SK-N-MC (cell line): Measurements from ENCODE around the gene TMEM174.

Experiments used
- DNase-seq: peaks from one replicate; pipeline ENCODE4 v3.0.0-alpha.2; 2011; ENCODE audit warnings: low read depth, low spot score
- H3K27ac ChIP-seq: fragments of 200-600 bp; sonication (generic); 2 replicates; pipeline ENCODE4 v1.5.1; 2016; ENCODE audit warnings: mixed run types
- H3K36me3 ChIP-seq: fragments of 200-600 bp; sonication (generic); 2 replicates; pipeline ENCODE4 v1.6.1; 2017; ENCODE audit warnings: antibody characterized with exemption, low read length, mixed read lengths; ENCODE audit not compliant: insufficient read depth
- H3K4me3 ChIP-seq: fragments of 200-600 bp; sonication (generic); 2 replicates; pipeline ENCODE4 v1.5.1; 2016
- H3K9ac ChIP-seq: fragments of 200-600 bp; sonication (generic); 2 replicates; pipeline ENCODE4 v1.8.0; 2017; ENCODE audit warnings: mixed run types, mixed read lengths; ENCODE audit not compliant: insufficient read length
- H3K9me3 ChIP-seq: fragments of 200-600 bp; sonication (generic); 2 replicates; pipeline ENCODE4 v1.6.1; 2017; ENCODE audit warnings: low read depth, mild to moderate bottlenecking, antibody characterized with exemption, low read length, moderate library complexity, mixed read lengths
- EZH2 ChIP-seq: fragments of 200-600 bp; sonication (generic); IDR thresholded peaks from one replicate; pipeline ENCODE4 v1.6.1; 2017; ENCODE audit warnings: antibody characterized with exemption
- FOXP2 ChIP-seq: optimal IDR thresholded peaks from 2 replicates; pipeline ENCODE3; 2011; ENCODE audit warnings: mild to moderate bottlenecking, moderate library complexity; ENCODE audit not compliant: insufficient read depth; ENCODE audit errors: extremely low read length, control extremely low read depth
- POLR2AphosphoS5 ChIP-seq: IDR thresholded peaks from 2 replicates; pipeline ENCODE4 v1.6.1; 2012; ENCODE audit warnings: mild to moderate bottlenecking, low read depth, low read length, borderline replicate concordance

The TMEM174 gene

DNA sequence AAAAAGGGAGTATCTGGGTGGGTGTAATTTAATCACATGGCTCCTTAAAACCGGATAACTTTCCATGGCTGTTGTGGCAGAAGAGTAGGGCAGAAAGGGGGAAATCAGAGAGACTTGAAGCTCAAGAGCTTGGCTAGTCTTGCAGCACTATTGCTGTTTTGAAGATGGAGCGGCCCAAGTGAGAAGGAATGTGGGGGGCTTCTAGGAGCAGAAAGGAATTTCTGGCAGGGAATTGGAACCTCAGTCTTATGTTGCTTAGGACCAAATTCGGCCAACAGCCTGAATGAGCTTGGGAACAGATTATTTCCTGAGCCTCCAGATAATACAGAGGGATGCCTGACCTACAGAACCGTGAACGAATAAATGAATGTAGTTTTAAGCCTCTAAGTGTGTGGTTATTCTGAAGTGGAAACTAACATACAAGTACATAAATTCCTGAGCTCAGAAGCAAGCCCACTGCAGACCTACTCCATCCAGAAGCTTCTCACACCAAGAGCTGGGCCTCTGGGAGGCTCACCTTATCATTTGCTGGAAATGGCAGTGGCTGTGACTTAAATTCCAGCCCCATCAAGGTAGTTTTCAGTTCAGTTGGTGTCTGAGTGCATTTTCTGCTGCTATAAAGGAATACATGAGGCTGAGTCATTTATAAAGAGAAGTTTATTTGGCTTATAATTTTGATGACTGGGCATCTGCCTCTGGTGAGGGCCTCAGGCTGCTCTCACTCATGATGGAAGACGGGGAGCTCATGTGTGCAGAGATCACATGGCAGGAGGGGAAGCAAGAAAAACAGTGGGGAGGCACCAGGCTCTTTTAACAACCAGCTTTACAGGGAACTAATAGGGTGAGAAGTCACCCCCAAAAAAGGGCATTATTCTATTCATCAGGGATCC lies 15.3 kb upstream of the TMEM174 start:
- Histone ChIP-seq H3K27ac (no peak overlapping the region), H3K36me3 (no peaks in the 10 kb centered on the region), H3K4me3 (no peak overlapping the region), H3K9me3 (no peaks in the 10 kb centered on the region), H3K9ac (no peak overlapping the region)
- TF ChIP-seq FOXP2, result no peak
- TF ChIP-seq EZH2, result no peak
- TF ChIP-seq POLR2AphosphoS5, result no peak
- DNase-seq, result no peak

GRCh38 chr5:73158313-73158712 lies 14.7 kb upstream of the TMEM174 start:
- H3K4me3 ChIP-seq, result no peak overlapping the region
- no peaks in the 10 kb centered on the region for H3K36me3 ChIP-seq
- H3K9me3 ChIP-seq, result no peaks in the 10 kb centered on the region
- DNase-seq, result no peak
- TF ChIP-seq POLR2AphosphoS5, result no peak
- TF ChIP-seq FOXP2, result no peak
- no peak for TF ChIP-seq EZH2
- H3K27ac ChIP-seq, result no peak overlapping the region
- H3K9ac ChIP-seq, result no peak overlapping the region

GRCh38 chr5:73160239-73160671 lies 12.7 kb upstream of the TMEM174 start:
- TF ChIP-seq EZH2 (no peak), FOXP2 (no peak), POLR2AphosphoS5 (no peak)
- DNase-seq, result no peak
- Histone ChIP-seq H3K9ac (no peak overlapping the region), H3K9me3 (no peaks in the 10 kb centered on the region), H3K27ac (no peak overlapping the region), H3K4me3 (no peak overlapping the region), H3K36me3 (no peaks in the 10 kb centered on the region)

- Histone ChIP-seq H3K9ac (no peak overlapping the region), H3K27ac (no peak overlapping the region), H3K9me3 (no peaks in the 10 kb centered on the region), H3K4me3 (no peak overlapping the region), H3K36me3 (no peaks in the 10 kb centered on the region)
- no peak for DNase-seq
- TF ChIP-seq EZH2 (no peak), FOXP2 (no peak), POLR2AphosphoS5 (no peak)
Measured at GRCh38 chr5:73170522-73170921, 2.5 kb upstream of the TMEM174 start.

DNA sequence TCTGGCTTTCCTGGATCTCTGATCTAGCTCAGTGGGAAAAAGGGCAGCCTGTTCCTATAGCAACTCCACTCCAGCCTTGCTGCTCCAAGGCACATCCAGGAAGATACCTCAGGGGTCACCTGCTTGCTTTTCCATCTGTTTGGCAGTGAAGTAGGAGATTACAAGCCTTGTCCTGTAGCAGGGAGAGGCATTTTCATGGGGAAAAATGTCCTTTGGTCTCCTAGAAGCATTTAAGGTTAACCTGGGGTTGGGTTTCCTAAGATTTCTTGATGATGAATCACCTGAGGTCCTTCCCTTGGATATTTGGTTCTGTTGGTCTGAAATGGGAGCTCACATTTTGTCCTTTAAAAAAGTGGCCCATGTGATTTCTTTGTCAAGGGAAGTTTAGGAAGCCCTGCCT lies 1.5 kb upstream of the TMEM174 start:
- H3K27ac ChIP-seq, result no peak overlapping the region
- H3K4me3 ChIP-seq, result no peak overlapping the region
- no peaks in the 10 kb centered on the region for H3K9me3 ChIP-seq
- no peak for TF ChIP-seq POLR2AphosphoS5
- TF ChIP-seq EZH2, result no peak
- TF ChIP-seq FOXP2, result no peak
- no peak overlapping the region for H3K9ac ChIP-seq
- H3K36me3 ChIP-seq, result no peaks in the 10 kb centered on the region
- DNase-seq, result no peak

DNA sequence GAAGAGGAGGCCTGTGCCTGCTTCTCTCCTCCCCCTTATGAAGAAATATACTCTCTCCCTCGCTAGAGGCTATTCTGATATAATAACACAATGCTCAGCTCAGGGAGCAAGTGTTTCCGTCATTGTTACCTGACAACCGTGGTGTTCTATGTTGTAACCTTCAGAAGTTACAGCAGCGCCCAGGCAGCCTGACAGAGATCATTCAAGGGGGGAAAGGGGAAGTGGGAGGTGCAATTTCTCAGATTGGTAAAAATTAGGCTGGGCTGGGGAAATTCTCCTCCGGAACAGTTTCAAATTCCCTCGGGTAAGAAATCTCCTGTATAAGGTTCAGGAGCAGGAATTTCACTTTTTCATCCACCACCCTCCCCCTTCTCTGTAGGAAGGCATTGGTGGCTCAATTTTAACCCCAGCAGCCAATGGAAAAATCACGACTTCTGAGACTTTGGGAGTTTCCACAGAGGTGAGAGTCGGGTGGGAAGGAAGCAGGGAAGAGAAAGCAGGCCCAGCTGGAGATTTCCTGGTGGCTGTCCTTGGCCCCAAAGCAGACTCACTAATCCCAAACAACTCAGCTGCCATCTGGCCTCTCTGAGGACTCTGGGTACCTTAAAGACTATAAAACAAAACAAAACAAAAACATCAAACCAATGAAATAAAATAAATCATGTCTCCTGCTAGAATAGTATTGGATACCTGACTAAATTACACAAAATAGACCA lies 1.3 kb downstream of the TMEM174 start:
- TF ChIP-seq POLR2AphosphoS5 (no peak), FOXP2 (no peak), EZH2 (no peak)
- DNase-seq, result no peak
- H3K9me3 ChIP-seq, result no peaks in the 10 kb centered on the region

DNA sequence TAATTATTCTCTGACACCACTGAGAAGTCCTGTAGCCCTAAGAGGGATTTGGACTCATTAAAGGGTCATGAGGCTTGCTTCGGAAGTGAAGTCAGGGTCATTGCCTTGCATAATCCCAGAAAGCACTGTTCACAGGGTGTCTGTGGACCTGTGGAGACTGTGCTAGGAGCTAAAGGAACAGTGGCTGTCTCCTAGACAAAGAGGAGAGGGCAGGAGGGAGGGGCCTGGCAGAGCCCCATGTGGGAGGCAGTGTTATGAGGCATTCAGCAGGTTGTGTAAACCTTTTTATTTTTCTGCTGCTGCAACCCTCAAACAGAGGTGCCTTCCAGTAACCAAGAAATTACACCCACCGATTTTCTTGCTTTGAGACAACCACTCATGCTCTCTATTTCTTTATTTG lies 3.3 kb downstream of the TMEM174 start:
- DNase-seq, result no peak
- no peaks in the 10 kb centered on the region for H3K9me3 ChIP-seq
- TF ChIP-seq POLR2AphosphoS5 (no peak), EZH2 (no peak), FOXP2 (no peak)
- H3K36me3 ChIP-seq, result no peaks in the 10 kb centered on the region
- no peak overlapping the region for H3K27ac ChIP-seq
- no peak overlapping the region for H3K9ac ChIP-seq
- H3K4me3 ChIP-seq, result no peak overlapping the region

More for the DNA sequence above, 1.3 kb downstream of the TMEM174 start:
- no peak overlapping the region for H3K4me3 ChIP-seq
- no peak overlapping the region for H3K9ac ChIP-seq
- no peak overlapping the region for H3K27ac ChIP-seq
- H3K36me3 ChIP-seq, result no peaks in the 10 kb centered on the region

DNA sequence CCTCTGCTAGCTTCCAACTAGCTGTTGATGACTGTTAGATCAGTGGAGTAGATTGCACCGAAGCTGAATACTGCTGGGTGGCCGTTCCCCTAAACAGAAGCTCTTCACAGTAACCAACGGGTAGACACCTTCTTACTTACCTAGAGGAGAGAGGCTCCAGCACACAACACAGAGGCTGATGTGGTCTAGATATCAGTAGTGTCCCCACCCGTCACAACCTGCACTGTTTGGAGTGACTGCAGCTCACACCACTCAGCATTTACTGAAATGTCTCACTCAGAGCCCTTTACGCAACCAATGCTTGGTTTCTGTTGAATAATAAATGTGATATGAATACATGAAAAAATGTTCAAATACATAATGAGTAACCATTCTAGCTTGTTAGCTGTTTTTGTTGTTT lies 5.3 kb downstream of the TMEM174 start:
- Histone ChIP-seq H3K9ac (no peak overlapping the region), H3K36me3 (no peaks in the 10 kb centered on the region), H3K9me3 (no peaks in the 10 kb centered on the region), H3K4me3 (no peak overlapping the region), H3K27ac (no peak overlapping the region)
- no peak for DNase-seq
- TF ChIP-seq POLR2AphosphoS5 (no peak), FOXP2 (no peak), EZH2 (no peak)

- H3K4me3 ChIP-seq, result no peak overlapping the region
- TF ChIP-seq POLR2AphosphoS5 (no peak), EZH2 (no peak), FOXP2 (no peak)
- no peak overlapping the region for H3K9ac ChIP-seq
- no peak for DNase-seq
- no peaks in the 10 kb centered on the region for H3K36me3 ChIP-seq
- no peaks in the 10 kb centered on the region for H3K9me3 ChIP-seq
- no peak overlapping the region for H3K27ac ChIP-seq
Measured at GRCh38 chr5:73179730-73180129, 6.7 kb downstream of the TMEM174 start.
